Ascending aorta (tissue), 2 donors: ENCODE results near the gene UBQLN4. TPM values are rescaled to one million over a fixed set of nuclear protein-coding genes. Genes with fewer than 3 reads are reported as not detected.

Experiments used
- DNase-seq, 2 donors: peaks; one replicate each; pipeline ENCODE4 v3.0.0-alpha.2; 2019; ENCODE audit warnings: low spot score in 2 of 2
- H3K27ac ChIP-seq, 2 donors: fragments of 200-600 bp; sonication (generic); one replicate each; pipeline ENCODE4 v1.5.1; 2016 to 2017; ENCODE audit warnings: mild to moderate bottlenecking in 1 of 2
- H3K27me3 ChIP-seq: fragments of 200-600 bp; sonication (generic); one replicate; pipeline ENCODE4 v1.5.1; 2017
- H3K36me3 ChIP-seq, 2 donors: fragments of 200-600 bp; sonication (generic); one replicate each; pipeline ENCODE4 v1.5.1; 2016
- H3K4me1 ChIP-seq, 2 donors: fragments of 200-600 bp; sonication (generic); one replicate each; pipeline ENCODE4 v1.5.1; 2016 to 2017; ENCODE audit warnings: mild to moderate bottlenecking in 1 of 2
- H3K4me3 ChIP-seq, 2 donors: fragments of 200-600 bp; sonication (generic); one replicate each; pipeline ENCODE4 v1.5.1; 2016 to 2017; ENCODE audit warnings: mild to moderate bottlenecking in 1 of 2
- H3K9me3 ChIP-seq, 2 donors: fragments of 200-600 bp; sonication (generic); one replicate each; pipeline ENCODE4 v1.5.1; 2016
- CTCF ChIP-seq, 3 experiments: fragments of 200-600 bp in 2 of 3; fragments of 450-650 bp in 1 of 3; sonication (generic) in 2 of 3; IDR thresholded peaks; one replicate each; pipeline ENCODE4 v1.5.1; 2016 to 2019; ENCODE audit warnings: antibody characterized with exemption in 3 of 3, mild to moderate bottlenecking in 1 of 3, moderate library complexity in 1 of 3
- intact Hi-C: fragments of 100-400 bp; cut with DNase I; formaldehyde crosslinking; loops from one replicate; pipeline ENCODE4 v1.15.1; 2023
- total RNA-seq: library from RNA; depleted of rRNA; stranded (reverse); fragments of >200 nt; gene quantifications from one replicate; pipeline ENCODE4 v1.1.0, GENCODE V29; 2016

Gene UBQLN4
- total RNA-seq, 1 donor from 2014 or later, result 28.7 TPM

- Histone ChIP-seq H3K4me3 (peak overlapping the region; percentile 58 to 73), H3K27me3 (no peaks in the 10 kb centered on the region), H3K9me3 (no peaks in the 10 kb centered on the region), H3K27ac (peak overlapping the region; percentile 44 to 96), H3K4me1 (peaks cover 0 to 8% of the 10 kb centered on the region in 2 donors), H3K36me3 (peaks cover 8 to 9% of the 10 kb centered on the region in 2 donors)
- no peak for DNase-seq
- TF ChIP-seq CTCF (IDR thresholded peaks at IDR 0.05), result no peak
- intact Hi-C loops, result loop anchor here (2.0 to 10.0 kb wide), 3 partner anchors 27 to 121 kb away; partner anchors contain the start of genes KHDC4, MEX3A and SSR2
Measured at GRCh38 chr1:156055281-156056048, 1.9 kb upstream of the UBQLN4 start.

- Histone ChIP-seq H3K36me3 (peaks cover 8 to 16% of the 10 kb centered on the region in 2 donors), H3K4me1 (peaks cover 0 to 8% of the 10 kb centered on the region in 2 donors), H3K27ac (peak within 1 kb of the TSS; percentile 85 to 96), H3K9me3 (no peaks in the 10 kb centered on the region), H3K4me3 (peak within 1 kb of the TSS; percentile 58 to 73), H3K27me3 (no peaks in the 10 kb centered on the region)
- DNase-seq, result peak; percentile 92 to 99
- intact Hi-C loops, result loop anchor here (2.0 to 10.0 kb wide), 3 partner anchors 28 to 120 kb away; partner anchors contain the start of genes KHDC4, MEX3A and SSR2
- TF ChIP-seq CTCF (IDR thresholded peaks at IDR 0.05), result no peak
Measured at GRCh38 chr1:156054500-156055280, 1.1 kb upstream of the UBQLN4 start, which contains the start of gene LAMTOR2. TSS of gene LAMTOR2 (plus strand) at chr1:156054782. CDS start at chr1:156054890, 108 bp downstream.

- no peaks in the 10 kb centered on the region for H3K27me3 ChIP-seq
- intact Hi-C loops, result loop anchor here (10.0 kb wide), 1 partner anchor 118 kb away; the partner anchor contains the start of gene KHDC4
- peaks cover 0 to 8% of the 10 kb centered on the region in 2 donors for H3K4me1 ChIP-seq
- peak overlapping the region; percentile 58 to 73 for H3K4me3 ChIP-seq
- DNase-seq, result peak in 1 of 2 donors; percentile 80
- TF ChIP-seq CTCF (IDR thresholded peaks at IDR 0.05), result no peak
- H3K36me3 ChIP-seq, result peaks cover 7 to 22% of the 10 kb centered on the region in 2 donors
- H3K27ac ChIP-seq, result peak overlapping the region; percentile 75 to 96
- no peaks in the 10 kb centered on the region for H3K9me3 ChIP-seq
Measured at GRCh38 chr1:156052862-156053767, 483 bp downstream of the UBQLN4 start.

- H3K27ac ChIP-seq, result no peak overlapping the region
- peaks cover 0 to 7% of the 10 kb centered on the region in 2 donors for H3K4me1 ChIP-seq
- H3K4me3 ChIP-seq, result no peak overlapping the region
- intact Hi-C loops, result loop anchor here (10.0 kb wide), 1 partner anchor 116 kb away; the partner anchor contains the start of gene KHDC4
- no peaks in the 10 kb centered on the region for H3K27me3 ChIP-seq
- H3K9me3 ChIP-seq, result no peaks in the 10 kb centered on the region
- no peak for DNase-seq
- no peak for TF ChIP-seq CTCF (IDR thresholded peaks at IDR 0.05)
- peaks cover 10 to 32% of the 10 kb centered on the region in 2 donors for H3K36me3 ChIP-seq
Measured at GRCh38 chr1:156051011-156051725, 2.4 kb downstream of the UBQLN4 start.
